Measurements from ENCODE around the gene C1orf226.

GRCh38 chr1:162368451-162368850, 13.1 kb upstream of the C1orf226 start:
- no peak for TF ChIP-seq EZH2phosphoT487 (IDR thresholded peaks at IDR 0.05; ENCODE audit: borderline replicate concordance, low read length)
- no peak for TF ChIP-seq CTCF (conservative IDR thresholded peaks at IDR 0.05; ENCODE audit: low read depth, low read length)

Data from PC-3 (cell line).